Liver (tissue), 9 donors: ENCODE results near the gene GLIS1. TPM values are rescaled to one million over a fixed set of nuclear protein-coding genes. Genes with fewer than 3 reads are reported as not detected.

Source experiments
- DNase-seq: peaks from one replicate; pipeline ENCODE4 v3.0.0-alpha.2; 2017; ENCODE audit warnings: low spot score
- H3K27ac ChIP-seq, 2 donors: one replicate each; pipeline ENCODE4 v1.7.0; 2013; ENCODE audit warnings: inconsistent platforms in 2 of 2, low read length in 2 of 2, control low read depth in 1 of 2, low read depth in 1 of 2, mild to moderate bottlenecking in 1 of 2
- H3K27me3 ChIP-seq, 4 donors: one replicate each; pipeline versions ENCODE4 v1.6.1 to v1.7.0; 2013; ENCODE audit warnings: low read length in 3 of 4, inconsistent platforms in 1 of 4, mild to moderate bottlenecking in 1 of 4, moderate library complexity in 1 of 4; ENCODE audit not compliant: control insufficient read depth in 4 of 4, insufficient read depth in 4 of 4
- H3K36me3 ChIP-seq, 4 donors: one replicate each; pipeline versions ENCODE4 v1.6.1 to v1.7.0; 2013; ENCODE audit warnings: low read length in 3 of 4, mild to moderate bottlenecking in 3 of 4, low read depth in 1 of 4, moderate library complexity in 1 of 4; ENCODE audit not compliant: control insufficient read depth in 4 of 4, insufficient read depth in 3 of 4
- H3K4me1 ChIP-seq, 4 donors: one replicate each; pipeline versions ENCODE4 v1.6.1 to v1.7.0; 2013; ENCODE audit warnings: low read length in 3 of 4, mild to moderate bottlenecking in 3 of 4, moderate library complexity in 1 of 4; ENCODE audit not compliant: control insufficient read depth in 4 of 4, insufficient read depth in 4 of 4
- H3K4me3 ChIP-seq, 3 donors: one replicate each; pipeline versions ENCODE4 v1.6.1 to v1.7.0; 2013; ENCODE audit warnings: low read length in 3 of 3, control low read depth in 1 of 3, low read depth in 1 of 3, mild to moderate bottlenecking in 1 of 3
- H3K9ac ChIP-seq, 2 donors: one replicate each; pipeline ENCODE4 v1.7.0; 2013; ENCODE audit warnings: low read length in 2 of 2, mild to moderate bottlenecking in 2 of 2, moderate library complexity in 2 of 2, control low read depth in 1 of 2, low read depth in 1 of 2
- H3K9me3 ChIP-seq, 4 donors: one replicate each; pipeline versions ENCODE4 v1.6.1 to v1.7.0; 2013; ENCODE audit warnings: low read length in 3 of 4; ENCODE audit not compliant: control insufficient read depth in 4 of 4
- EGR1 ChIP-seq, 2 donors: IDR thresholded peaks; 2 replicates each; pipeline ENCODE4 v1.6.1; 2016 to 2018; ENCODE audit warnings: antibody characterized with exemption in 2 of 2, low read depth in 2 of 2
- FOXA1 ChIP-seq: IDR thresholded peaks from 2 replicates; pipeline ENCODE4 v1.6.1; 2016; ENCODE audit warnings: antibody characterized with exemption
- FOXA2 ChIP-seq: IDR thresholded peaks from 2 replicates; pipeline ENCODE4 v1.6.1; 2016; ENCODE audit warnings: antibody characterized with exemption
- GABPA ChIP-seq, 2 donors: IDR thresholded peaks in 1 of 2; conservative IDR thresholded peaks in 1 of 2; 2 replicates each; pipeline ENCODE4 v1.6.1; 2016; ENCODE audit warnings: antibody characterized with exemption in 2 of 2, mild to moderate bottlenecking in 1 of 2, moderate library complexity in 1 of 2
- JUND ChIP-seq, 2 donors: IDR thresholded peaks; 2 replicates each; pipeline ENCODE4 v1.6.1; 2016; ENCODE audit warnings: antibody characterized with exemption in 2 of 2
- NR2F2 ChIP-seq: IDR thresholded peaks from 2 replicates; pipeline ENCODE4 v1.6.1; 2016; ENCODE audit warnings: antibody characterized with exemption
- RXRA ChIP-seq, 2 donors: IDR thresholded peaks; 2 replicates each; pipeline ENCODE4 v1.6.1; 2017 to 2018; ENCODE audit warnings: antibody characterized with exemption in 2 of 2, mild to moderate bottlenecking in 1 of 2
- TAF1 ChIP-seq: conservative IDR thresholded peaks from 2 replicates; pipeline ENCODE4 v1.6.1; 2016; ENCODE audit warnings: antibody characterized with exemption, mild to moderate bottlenecking
- WGBS: extraction: QIAGEN DNeasy Blood & Tissue Kit; methylation state at CpG from one replicate; pipeline ENCODE4 v1.1.7; 2013; 5-methylcytosine and 5-hydroxymethylcytosine counted together
- polyA plus RNA-seq, 2 donors: library from polyadenylated mRNA; stranded (reverse) in 1 of 2; unstranded in 1 of 2; fragments of 200-250 nt in 1 of 2; fragments of >200 nt in 1 of 2; fragmentation: Nextera tagmentation in 1 of 2; extraction: Ambion mirVana in 1 of 2; gene quantifications; one replicate each; pipeline versions ENCODE4 v1.2.1 to v1.2.3, GENCODE V29; 2013 to 2015
- total RNA-seq, 2 donors: library from RNA; depleted of rRNA; stranded (reverse); fragments of >200 nt; gene quantifications; one replicate each; pipeline ENCODE4 v1.2.3, GENCODE V29; 2014
- TF ChIP-seq, protein P1 (sequence below): IDR thresholded peaks from 2 replicates; pipeline ENCODE4 v1.6.1; 2016; ENCODE audit warnings: antibody characterized with exemption, mild to moderate bottlenecking
- TF ChIP-seq, protein P2 (sequence below): IDR thresholded peaks from 2 replicates; pipeline ENCODE4 v1.6.1; 2016; ENCODE audit warnings: antibody characterized with exemption
- TF ChIP-seq, protein P3 (sequence below): IDR thresholded peaks from 2 replicates; pipeline ENCODE4 v1.6.1; 2016; ENCODE audit warnings: antibody characterized with exemption
- donor health status: healthy.
- donor health status: healthy.
- donor health status: healthy.
- donor health status: healthy.
- donor health status: healthy.

GLIS1 gene
- total and polyA plus RNA-seq, 4 donors = under 0.01 to 0.05 TPM; not detected in 2

DNA sequence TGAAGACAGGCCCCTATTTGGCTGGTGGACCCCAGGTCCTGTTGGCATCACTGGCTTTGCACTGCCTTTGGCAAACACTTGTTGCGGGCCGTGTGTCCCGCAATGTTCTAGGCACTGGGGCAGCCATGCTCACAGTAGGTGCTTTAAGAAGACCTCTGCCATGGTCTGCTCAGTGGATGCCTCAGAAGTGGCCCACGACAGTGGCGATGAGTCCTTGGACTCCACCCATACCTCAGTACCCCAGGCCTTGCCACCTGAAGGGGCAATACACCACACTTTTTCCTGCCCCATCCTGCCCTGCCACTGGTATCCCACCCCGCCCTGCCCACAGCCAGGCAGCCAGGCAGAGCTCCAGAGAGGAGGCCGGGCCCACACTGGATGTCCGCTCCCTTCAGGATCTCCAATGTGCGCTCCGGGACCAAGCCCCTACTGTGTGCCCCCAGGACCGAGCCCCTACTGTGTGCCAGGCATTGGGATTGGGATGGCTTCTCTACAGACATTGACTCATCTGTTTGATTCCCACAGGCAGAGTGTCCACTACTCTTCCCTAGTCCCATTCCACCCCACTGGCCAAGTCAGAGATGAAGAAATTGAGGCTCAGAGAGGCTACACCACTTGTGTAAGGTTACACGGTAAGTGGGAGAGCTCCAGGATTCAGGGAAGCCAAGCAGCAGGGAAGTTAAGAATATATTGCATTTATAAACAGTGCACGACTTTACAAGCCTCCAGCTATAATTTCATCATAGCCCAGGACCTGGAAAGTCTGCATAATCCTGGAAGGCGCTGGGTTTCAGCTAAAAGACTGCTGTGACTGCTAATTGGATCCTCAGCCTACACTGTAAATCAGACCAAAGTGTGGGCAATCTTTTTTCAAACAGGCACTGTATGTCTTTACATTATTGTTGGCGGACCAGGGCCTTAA lies 178.1 kb downstream of the GLIS1 start (continued):
- TF ChIP-seq, protein P1, sequence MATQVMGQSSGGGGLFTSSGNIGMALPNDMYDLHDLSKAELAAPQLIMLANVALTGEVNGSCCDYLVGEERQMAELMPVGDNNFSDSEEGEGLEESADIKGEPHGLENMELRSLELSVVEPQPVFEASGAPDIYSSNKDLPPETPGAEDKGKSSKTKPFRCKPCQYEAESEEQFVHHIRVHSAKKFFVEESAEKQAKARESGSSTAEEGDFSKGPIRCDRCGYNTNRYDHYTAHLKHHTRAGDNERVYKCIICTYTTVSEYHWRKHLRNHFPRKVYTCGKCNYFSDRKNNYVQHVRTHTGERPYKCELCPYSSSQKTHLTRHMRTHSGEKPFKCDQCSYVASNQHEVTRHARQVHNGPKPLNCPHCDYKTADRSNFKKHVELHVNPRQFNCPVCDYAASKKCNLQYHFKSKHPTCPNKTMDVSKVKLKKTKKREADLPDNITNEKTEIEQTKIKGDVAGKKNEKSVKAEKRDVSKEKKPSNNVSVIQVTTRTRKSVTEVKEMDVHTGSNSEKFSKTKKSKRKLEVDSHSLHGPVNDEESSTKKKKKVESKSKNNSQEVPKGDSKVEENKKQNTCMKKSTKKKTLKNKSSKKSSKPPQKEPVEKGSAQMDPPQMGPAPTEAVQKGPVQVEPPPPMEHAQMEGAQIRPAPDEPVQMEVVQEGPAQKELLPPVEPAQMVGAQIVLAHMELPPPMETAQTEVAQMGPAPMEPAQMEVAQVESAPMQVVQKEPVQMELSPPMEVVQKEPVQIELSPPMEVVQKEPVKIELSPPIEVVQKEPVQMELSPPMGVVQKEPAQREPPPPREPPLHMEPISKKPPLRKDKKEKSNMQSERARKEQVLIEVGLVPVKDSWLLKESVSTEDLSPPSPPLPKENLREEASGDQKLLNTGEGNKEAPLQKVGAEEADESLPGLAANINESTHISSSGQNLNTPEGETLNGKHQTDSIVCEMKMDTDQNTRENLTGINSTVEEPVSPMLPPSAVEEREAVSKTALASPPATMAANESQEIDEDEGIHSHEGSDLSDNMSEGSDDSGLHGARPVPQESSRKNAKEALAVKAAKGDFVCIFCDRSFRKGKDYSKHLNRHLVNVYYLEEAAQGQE = no peak
- TF ChIP-seq JUND (IDR thresholded peaks at IDR 0.05) = no peak
- TF ChIP-seq FOXA1 = no peak
- no peak for TF ChIP-seq TAF1
- TF ChIP-seq, protein P2, sequence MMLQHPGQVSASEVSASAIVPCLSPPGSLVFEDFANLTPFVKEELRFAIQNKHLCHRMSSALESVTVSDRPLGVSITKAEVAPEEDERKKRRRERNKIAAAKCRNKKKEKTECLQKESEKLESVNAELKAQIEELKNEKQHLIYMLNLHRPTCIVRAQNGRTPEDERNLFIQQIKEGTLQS = no peak

DNA sequence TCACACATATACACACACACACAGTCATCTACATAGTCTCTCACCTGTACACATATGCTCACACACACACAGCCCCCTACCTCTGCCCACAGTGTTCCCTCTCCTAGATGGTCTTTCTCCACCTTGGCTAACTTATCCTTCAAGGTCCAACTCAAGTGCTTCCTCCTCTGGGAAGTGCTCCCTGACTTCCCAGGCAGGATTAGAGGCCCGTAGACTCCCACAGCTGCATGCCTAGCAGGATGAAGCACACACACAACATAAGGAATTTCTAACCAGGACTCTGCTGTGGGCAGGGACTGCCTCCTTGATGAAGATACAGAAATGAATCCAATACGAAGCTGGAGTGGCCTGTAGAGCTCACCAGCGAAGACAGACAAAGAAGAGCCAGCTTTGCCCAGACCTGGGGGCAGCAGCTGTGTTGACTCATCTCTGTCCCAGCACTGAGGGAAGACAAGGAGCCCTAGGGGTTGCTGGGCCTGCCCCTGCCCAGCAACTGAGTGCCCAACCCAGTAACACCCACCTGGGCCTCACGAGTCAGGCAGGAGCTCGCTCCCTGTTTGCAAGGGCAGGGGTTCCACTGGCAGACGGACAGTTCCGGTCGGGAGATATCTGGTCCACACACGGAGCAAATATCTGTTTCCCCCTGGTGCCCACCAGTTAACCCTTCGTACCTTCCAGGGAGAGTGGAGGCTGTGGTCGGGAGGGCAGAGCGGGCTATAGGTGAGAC lies 178.9 kb downstream of the GLIS1 start:
- H3K27me3 ChIP-seq = peaks cover 0 to 3% (median 0%) of the 10 kb centered on the region in 4 donors
- WGBS = 88% methylated on average over 12 of the region's 12 CpGs
- no peaks in the 10 kb centered on the region for H3K4me1 ChIP-seq
- DNase-seq = no peak
- no peak overlapping the region for H3K9ac ChIP-seq
- TF ChIP-seq, protein P3, sequence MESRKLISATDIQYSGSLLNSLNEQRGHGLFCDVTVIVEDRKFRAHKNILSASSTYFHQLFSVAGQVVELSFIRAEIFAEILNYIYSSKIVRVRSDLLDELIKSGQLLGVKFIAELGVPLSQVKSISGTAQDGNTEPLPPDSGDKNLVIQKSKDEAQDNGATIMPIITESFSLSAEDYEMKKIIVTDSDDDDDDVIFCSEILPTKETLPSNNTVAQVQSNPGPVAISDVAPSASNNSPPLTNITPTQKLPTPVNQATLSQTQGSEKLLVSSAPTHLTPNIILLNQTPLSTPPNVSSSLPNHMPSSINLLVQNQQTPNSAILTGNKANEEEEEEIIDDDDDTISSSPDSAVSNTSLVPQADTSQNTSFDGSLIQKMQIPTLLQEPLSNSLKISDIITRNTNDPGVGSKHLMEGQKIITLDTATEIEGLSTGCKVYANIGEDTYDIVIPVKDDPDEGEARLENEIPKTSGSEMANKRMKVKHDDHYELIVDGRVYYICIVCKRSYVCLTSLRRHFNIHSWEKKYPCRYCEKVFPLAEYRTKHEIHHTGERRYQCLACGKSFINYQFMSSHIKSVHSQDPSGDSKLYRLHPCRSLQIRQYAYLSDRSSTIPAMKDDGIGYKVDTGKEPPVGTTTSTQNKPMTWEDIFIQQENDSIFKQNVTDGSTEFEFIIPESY = no peak
- TF ChIP-seq, protein P1 = no peak
- no peak for TF ChIP-seq NR2F2
- no peak for TF ChIP-seq FOXA2
- no peak for TF ChIP-seq RXRA (IDR thresholded peaks at IDR 0.05)
- TF ChIP-seq GABPA (IDR thresholded peaks at IDR 0.05 in 1 of 2, conservative IDR thresholded peaks at IDR 0.05 in 1 of 2) = no peak
- no peak for TF ChIP-seq TAF1
- no peak for TF ChIP-seq EGR1 (IDR thresholded peaks at IDR 0.05; ENCODE audit: low read depth in 2 of 2)
- H3K9me3 ChIP-seq = no peaks in the 10 kb centered on the region
- no peak overlapping the region for H3K4me3 ChIP-seq
- no peak overlapping the region for H3K27ac ChIP-seq
- H3K36me3 ChIP-seq = no peaks in the 10 kb centered on the region
